CD14-positive monocyte (primary cell): ENCODE data around the gene PSG2. TPM values are rescaled to one million over a fixed set of nuclear protein-coding genes. Genes with fewer than 3 reads are reported as not detected.
"Not testable (repeated sequence)": the region's sequence is repeated elsewhere in the genome, so short reads cannot be mapped to it uniquely, and the experiment has no call there.

Experiments used
- DNase-seq, 3 donors: peaks; one replicate each; pipeline ENCODE4 v3.0.0-alpha.2; 2011 to 2022
- H2AFZ ChIP-seq: 2 replicates; pipeline ENCODE4 v1.6.0; 2012; ENCODE audit warnings: mild to moderate bottlenecking, low read depth, low read length, inconsistent platforms; ENCODE audit not compliant: insufficient read depth, poor library complexity, severe bottlenecking
- H3K27ac ChIP-seq, 2 donors: 1 replicate in 1 of 2; 2 replicates in 1 of 2; pipeline ENCODE4 v1.5.1; 2012 to 2013; ENCODE audit warnings: low read length in 2 of 2, control low read depth in 1 of 2, inconsistent platforms in 1 of 2, low read depth in 1 of 2, mild to moderate bottlenecking in 1 of 2
- H3K27me3 ChIP-seq, 2 donors: one replicate each; pipeline versions ENCODE4 v1.6.0 to v1.6.1; 2011 to 2013; ENCODE audit warnings: low read length in 2 of 2; ENCODE audit not compliant: control insufficient read depth in 2 of 2, insufficient read depth in 2 of 2
- H3K36me3 ChIP-seq, 2 donors: replicated peaks in 1 of 2; 1 replicate in 1 of 2; 2 replicates in 1 of 2; pipeline versions ENCODE4 v1.5.1 to v1.6.1; 2012 to 2013; ENCODE audit warnings: low read length in 2 of 2, control low read depth in 1 of 2, inconsistent platforms in 1 of 2, mild to moderate bottlenecking in 1 of 2; ENCODE audit not compliant: insufficient read depth in 2 of 2, control insufficient read depth in 1 of 2
- H3K4me1 ChIP-seq, 2 donors: 1 replicate in 1 of 2; 2 replicates in 1 of 2; pipeline versions ENCODE4 v1.5.1 to v1.6.1; 2012 to 2013; ENCODE audit warnings: low read length in 2 of 2, control low read depth in 1 of 2, inconsistent platforms in 1 of 2, mild to moderate bottlenecking in 1 of 2, moderate library complexity in 1 of 2; ENCODE audit not compliant: insufficient read depth in 2 of 2, control insufficient read depth in 1 of 2
- H3K4me2 ChIP-seq: replicated peaks from 2 replicates; pipeline ENCODE3; 2012; ENCODE audit warnings: low read length, moderate library complexity, mild to moderate bottlenecking; ENCODE audit not compliant: poor library complexity, severe bottlenecking; ENCODE audit errors: extremely low read depth
- H3K4me3 ChIP-seq, 3 experiments: fragments of 200-600 bp in 1 of 3; sonication (generic) in 1 of 3; replicated peaks in 1 of 3; 1 replicate in 2 of 3; 2 replicates in 1 of 3; pipeline ENCODE4 v1.5.1; 2011 to 2013; ENCODE audit warnings: low read length in 3 of 3, mild to moderate bottlenecking in 3 of 3, control low read depth in 2 of 3, low read depth in 2 of 3, inconsistent platforms in 1 of 3, moderate library complexity in 1 of 3
- H3K79me2 ChIP-seq: 2 replicates; pipeline ENCODE4 v1.6.0; 2012; ENCODE audit warnings: mild to moderate bottlenecking, control low read depth, inconsistent platforms, low read length, moderate library complexity; ENCODE audit not compliant: insufficient read depth
- H3K9ac ChIP-seq: 2 replicates; pipeline ENCODE4 v1.6.0; 2017; ENCODE audit warnings: low read length, mild to moderate bottlenecking; ENCODE audit not compliant: insufficient read depth, poor library complexity, severe bottlenecking
- H3K9me3 ChIP-seq, 2 donors: replicated peaks in 1 of 2; 1 replicate in 1 of 2; 2 replicates in 1 of 2; pipeline versions ENCODE4 v1.5.1 to v1.6.1; 2012 to 2013; ENCODE audit warnings: low read length in 2 of 2, control low read depth in 1 of 2; ENCODE audit not compliant: control insufficient read depth in 1 of 2, insufficient read depth in 1 of 2
- H4K20me1 ChIP-seq: 2 replicates; pipeline ENCODE4 v1.6.0; 2012; ENCODE audit warnings: mild to moderate bottlenecking, low read length, control low read depth, moderate library complexity; ENCODE audit not compliant: insufficient read depth
- H3K27ac Mint-ChIP-seq, 7 donors: one replicate each; pipeline ENCODE4 v1.8.0; 2020; ENCODE audit warnings: mild to moderate bottlenecking in 7 of 7, mixed read lengths in 7 of 7, moderate library complexity in 6 of 7, inconsistent platforms in 2 of 7
- H3K27me3 Mint-ChIP-seq, 3 donors: one replicate each; pipeline ENCODE4 v1.8.0; 2021 to 2022; ENCODE audit warnings: low read depth in 3 of 3, mild to moderate bottlenecking in 3 of 3, mixed read lengths in 3 of 3, moderate library complexity in 3 of 3, inconsistent platforms in 1 of 3
- H3K36me3 Mint-ChIP-seq, 2 donors: one replicate each; pipeline ENCODE4 v1.8.0; 2020; ENCODE audit warnings: mixed read lengths in 2 of 2, inconsistent platforms in 1 of 2, mild to moderate bottlenecking in 1 of 2
- H3K4me1 Mint-ChIP-seq: one replicate; pipeline ENCODE4 v1.8.0; 2020; ENCODE audit warnings: mild to moderate bottlenecking, mixed read lengths
- H3K4me3 Mint-ChIP-seq, 2 donors: one replicate each; pipeline ENCODE4 v1.8.0; 2020; ENCODE audit warnings: mild to moderate bottlenecking in 2 of 2, mixed read lengths in 2 of 2, moderate library complexity in 1 of 2
- H3K9me3 Mint-ChIP-seq, 7 donors: one replicate each; pipeline ENCODE4 v1.8.0; 2020 to 2022; ENCODE audit warnings: mixed read lengths in 7 of 7, mild to moderate bottlenecking in 6 of 7, moderate library complexity in 6 of 7, inconsistent platforms in 2 of 7
- CTCF ChIP-seq: fragments of 200-600 bp; IDR thresholded peaks from one replicate; pipeline ENCODE4 v1.8.0; 2022; ENCODE audit warnings: antibody characterized with exemption, mild to moderate bottlenecking
- WGBS: methylation state at CpG from one replicate; pipeline ENCODE4 v1.1.5; 2013; ENCODE audit warnings: missing lambda C conversion rate; ENCODE audit not compliant: insufficient coverage; 5-methylcytosine and 5-hydroxymethylcytosine counted together
- intact Hi-C, 2 donors: fragments of 100-400 bp; cut with micrococcal nuclease; formaldehyde crosslinking; loops; one replicate each; pipeline versions ENCODE4 v1.15.0 to v1.15.1; 2023
- polyA plus RNA-seq, 3 donors: library from polyadenylated mRNA; depleted of rRNA in 1 of 3; unstranded in 2 of 3; stranded (reverse) in 1 of 3; fragments of 300-500 nt in 2 of 3; fragments of >200 nt in 1 of 3; fragmentation: Illumina TruSeq in 2 of 3; gene quantifications; 1 replicate in 2 of 3; 2 replicates in 1 of 3; pipeline ENCODE4 v1.2.3, GENCODE V29; 2012 to 2021

The PSG2 gene
- polyA plus RNA-seq, 3 donors, result not detected

- DNase-seq, result no peak
- Histone ChIP-seq H3K4me3 (no peak overlapping the region), H3K4me2 (no peak overlapping the region), H3K9me3 (no peaks in the 10 kb centered on the region), H3K36me3 (no peaks in the 10 kb centered on the region), H2AFZ (no peak overlapping the region), H3K4me1 (no peaks in the 10 kb centered on the region), H3K79me2 (no peaks in the 10 kb centered on the region), H3K9ac (no peak overlapping the region), H4K20me1 (no peaks in the 10 kb centered on the region), H3K27me3 (no peaks in the 10 kb centered on the region), H3K27ac (no peak overlapping the region)
- Mint-ChIP-seq H3K36me3 (no peaks in the 10 kb centered on the region), H3K27ac (no peak overlapping the region), H3K4me3 (peak overlapping the region in 1 of 2 donors; percentile 4), H3K27me3 (peaks cover 0 to 11% (median 7%) of the 10 kb centered on the region in 3 donors), H3K9me3 (peaks cover 0 to 3% (median 0%) of the 10 kb centered on the region in 7 donors), H3K4me1 (no peaks in the 10 kb centered on the region)
- intact Hi-C loops, result no loop called here
- 82% methylated on average over 2 of the region's 4 CpGs for WGBS
- no peak for TF ChIP-seq CTCF
Measured at GRCh38 chr19:43028866-43029265, 53.6 kb downstream of the PSG2 start.

GRCh38 chr19:43027985-43028384 is 54.5 kb downstream of the PSG2 start:
- H3K9me3 Mint-ChIP-seq, H3K27ac ChIP-seq, H3K4me1 ChIP-seq, H3K79me2 ChIP-seq, H3K4me3 Mint-ChIP-seq, H4K20me1 ChIP-seq, H3K36me3 Mint-ChIP-seq, H3K4me1 Mint-ChIP-seq, H3K4me3 ChIP-seq, H3K9me3 ChIP-seq, H2AFZ ChIP-seq, H3K9ac ChIP-seq, intact Hi-C loops, H3K36me3 ChIP-seq, H3K27ac Mint-ChIP-seq, DNase-seq, H3K27me3 ChIP-seq, H3K4me2 ChIP-seq: not testable (repeated sequence)
- WGBS, result 81% methylated on average over 4 of the region's 10 CpGs
- H3K27me3 Mint-ChIP-seq, result peaks cover 0 to 11% (median 7%) of the 10 kb centered on the region in 3 donors

- H2AFZ ChIP-seq, H3K4me1 Mint-ChIP-seq, H3K9ac ChIP-seq, H3K27ac Mint-ChIP-seq, H3K4me3 ChIP-seq, H3K36me3 ChIP-seq, H3K36me3 Mint-ChIP-seq, H3K9me3 ChIP-seq, H3K4me2 ChIP-seq, H4K20me1 ChIP-seq, H3K4me3 Mint-ChIP-seq, H3K27me3 Mint-ChIP-seq, H3K27ac ChIP-seq, DNase-seq, H3K4me1 ChIP-seq, H3K27me3 ChIP-seq, intact Hi-C loops, H3K9me3 Mint-ChIP-seq, H3K79me2 ChIP-seq: not testable (repeated sequence)
- 88% methylated on average over 6 of the region's 8 CpGs for WGBS
Measured at GRCh38 chr19:43027061-43027460, 55.4 kb downstream of the PSG2 start.

GRCh38 chr19:43026369-43026768 is 56.1 kb downstream of the PSG2 start, which contains the start of gene PSG11:
Gene PSG11, minus strand, starts transcription at chr19:43026469. Its CDS starts 97 bp downstream, at chr19:43026372.
- H3K4me2 ChIP-seq, H3K27me3 ChIP-seq, H3K27me3 Mint-ChIP-seq, H3K9me3 ChIP-seq, H3K36me3 Mint-ChIP-seq, H3K27ac ChIP-seq, H3K4me1 Mint-ChIP-seq, H3K36me3 ChIP-seq, H3K9me3 Mint-ChIP-seq, H3K4me3 Mint-ChIP-seq, H4K20me1 ChIP-seq, H3K79me2 ChIP-seq, H3K4me3 ChIP-seq, H3K9ac ChIP-seq, DNase-seq, intact Hi-C loops, H2AFZ ChIP-seq, H3K27ac Mint-ChIP-seq, H3K4me1 ChIP-seq: not testable (repeated sequence)
- 86% methylated on average over 6 of the region's 6 CpGs for WGBS
